Adrenal gland (tissue), 12 donors: ENCODE measurements around the gene LILRB2. TPM values are rescaled to one million over a fixed set of nuclear protein-coding genes. Genes with fewer than 3 reads are reported as not detected.
"Not testable (repeated sequence)": the region's sequence is repeated elsewhere in the genome, so short reads cannot be mapped to it uniquely, and the experiment has no call there.

Experiments used
- DNase-seq, 7 donors: peaks; one replicate each; pipeline ENCODE4 v3.0.0-alpha.2; 2019 to 2020
- H3K27ac ChIP-seq, 5 donors: fragments of 200-600 bp; sonication (generic) in 4 of 5; 1 replicate in 3 of 5; 2 replicates in 2 of 5; pipeline versions ENCODE4 v1.5.1 to v1.8.0; 2016 to 2020; ENCODE audit warnings: mild to moderate bottlenecking in 1 of 5
- H3K27me3 ChIP-seq: fragments of 200-600 bp; 2 replicates; pipeline ENCODE4 v1.8.0; 2021
- H3K36me3 ChIP-seq, 2 donors: fragments of 200-600 bp; replicated peaks in 1 of 2; 1 replicate in 1 of 2; 2 replicates in 1 of 2; pipeline versions ENCODE4 v1.5.1 to v1.8.0; 2018 to 2022
- H3K4me1 ChIP-seq, 2 donors: fragments of 200-600 bp; replicated peaks in 1 of 2; 1 replicate in 1 of 2; 2 replicates in 1 of 2; pipeline versions ENCODE4 v1.5.1 to v1.8.0; 2018 to 2021
- H3K4me3 ChIP-seq, 4 donors: fragments of 200-600 bp; sonication (generic) in 3 of 4; one replicate each; pipeline ENCODE4 v1.5.1; 2016 to 2018
- H3K9me3 ChIP-seq, 3 donors: fragments of 200-600 bp; sonication (generic) in 1 of 3; replicated peaks in 1 of 3; 1 replicate in 2 of 3; 2 replicates in 1 of 3; pipeline versions ENCODE4 v1.5.1 to v1.8.0; 2016 to 2021
- POLR2A ChIP-seq, 2 donors: fragments of 450-650 bp; IDR thresholded peaks; one replicate each; pipeline ENCODE4 v1.6.1; 2017; ENCODE audit warnings: antibody characterized with exemption in 2 of 2, mild to moderate bottlenecking in 2 of 2, moderate library complexity in 1 of 2
- WGBS, 4 donors: extraction: QIAGEN DNeasy Blood & Tissue Kit in 2 of 4; methylation state at CpG; one replicate each; pipeline versions ENCODE4 v1.1.5 to v1.1.7; 2013 to 2017; 5-methylcytosine and 5-hydroxymethylcytosine counted together
- intact Hi-C, 2 donors: fragments of 100-400 bp; cut with DNase I; formaldehyde crosslinking; loops; one replicate each; pipeline versions ENCODE4 v1.14.1 to v1.15.0; 2022 to 2023
- polyA plus RNA-seq, 3 donors: library from polyadenylated mRNA; stranded (reverse); fragments of 200-250 nt in 2 of 3; fragments of 350-450 nt in 1 of 3; fragmentation: Illumina TruSeq in 1 of 3; extraction: RNeasy Lipid Tissue Mini Kit (QIAGEN cat#74804) in 1 of 3; gene quantifications; one replicate each; pipeline ENCODE4 v1.2.3, GENCODE V29; 2013 to 2014
- total RNA-seq, 9 donors: library from RNA; depleted of rRNA in 4 of 9; stranded (reverse); fragments of >200 nt in 4 of 9; fragments of 120-200 nt in 1 of 9; fragmentation: NEBNext Ultra II Directional in 1 of 9; extraction: Animal tissue kit (Norgen Biotek cat#: 25700) in 1 of 9; gene quantifications; one replicate each; pipeline versions ENCODE4 v1.1.0 to v1.2.4, GENCODE V29; 2013 to 2023
- TF ChIP-seq, protein P1 (sequence below), 6 experiments: fragments of 450-650 bp in 4 of 6; fragments of 200-600 bp in 2 of 6; sonication (generic) in 1 of 6; IDR thresholded peaks; 1 replicate in 5 of 6; 2 replicates in 1 of 6; pipeline versions ENCODE4 v1.5.1 to v1.8.0; 2016 to 2021; ENCODE audit warnings: antibody characterized with exemption in 6 of 6, mild to moderate bottlenecking in 2 of 6, moderate library complexity in 1 of 6
- donor health status: healthy with polysubstance abuse.
- donor health status: Bipolar disorder and iron deficiency.
- donor health status: DM: yes; HTN: yes; CAD: no.
- donor health status: DM: no; HTN: no; CAD: no.
- donor health status: DM: no; HTN: no; CAD: no.
- donor health status: DM: yes; HTN: yes; CAD: no.

LILRB2 gene
- total and polyA plus RNA-seq, 12 donors = 0.50 to 16.5 (median 8.2) TPM

DNA sequence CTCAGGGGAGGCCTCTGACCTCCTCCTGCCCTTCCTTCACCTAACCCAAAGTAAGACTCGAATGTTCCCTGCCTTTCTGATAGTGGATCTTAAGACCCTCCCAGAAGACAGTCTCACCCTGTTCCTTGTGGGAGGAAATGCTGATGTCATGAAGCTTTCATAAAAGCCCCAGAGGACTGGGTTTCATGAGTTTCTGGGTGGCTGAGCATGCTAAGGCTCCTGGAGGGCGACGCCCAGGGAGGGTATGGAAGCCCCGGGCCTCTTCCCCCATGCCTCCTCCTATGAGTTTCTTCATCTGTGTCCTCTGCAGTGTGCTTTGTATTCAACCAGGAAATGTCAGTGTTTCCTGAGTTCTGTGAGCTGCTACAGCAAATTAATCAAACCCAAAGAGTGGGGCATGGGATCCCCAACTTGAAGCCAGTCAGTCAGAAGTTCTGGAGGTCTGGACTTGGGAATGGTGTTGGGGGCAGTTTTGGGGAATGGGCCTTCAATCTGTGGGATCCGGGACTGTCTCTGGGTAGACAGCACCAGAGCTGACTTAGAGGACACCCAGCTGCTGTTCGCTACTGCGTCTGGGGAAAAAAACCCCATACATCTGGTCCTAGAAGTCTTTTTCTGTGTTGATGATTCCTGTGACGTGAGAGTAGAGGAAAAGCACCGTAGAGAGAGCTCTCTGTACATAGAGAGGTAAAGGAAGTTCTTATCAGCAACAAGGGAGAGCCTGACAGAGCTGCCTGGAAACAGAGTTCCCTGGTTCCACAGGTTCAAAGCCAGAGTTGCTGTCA lies 2.0 kb upstream of the LILRB2 start:
- no peaks in the 10 kb centered on the region for H3K9me3 ChIP-seq
- no peaks in the 10 kb centered on the region for H3K36me3 ChIP-seq
- no peaks in the 10 kb centered on the region for H3K4me1 ChIP-seq
- H3K4me3 ChIP-seq = no peak overlapping the region
- WGBS, 4 donors = 34 to 65% (median 54%) methylated on average over 6 to 9 of the region's 9 CpGs
- intact Hi-C loops = no loop called here
- no peak overlapping the region for H3K27ac ChIP-seq
- DNase-seq = peak in 1 of 7 donors; percentile 7
- TF ChIP-seq, protein P1, sequence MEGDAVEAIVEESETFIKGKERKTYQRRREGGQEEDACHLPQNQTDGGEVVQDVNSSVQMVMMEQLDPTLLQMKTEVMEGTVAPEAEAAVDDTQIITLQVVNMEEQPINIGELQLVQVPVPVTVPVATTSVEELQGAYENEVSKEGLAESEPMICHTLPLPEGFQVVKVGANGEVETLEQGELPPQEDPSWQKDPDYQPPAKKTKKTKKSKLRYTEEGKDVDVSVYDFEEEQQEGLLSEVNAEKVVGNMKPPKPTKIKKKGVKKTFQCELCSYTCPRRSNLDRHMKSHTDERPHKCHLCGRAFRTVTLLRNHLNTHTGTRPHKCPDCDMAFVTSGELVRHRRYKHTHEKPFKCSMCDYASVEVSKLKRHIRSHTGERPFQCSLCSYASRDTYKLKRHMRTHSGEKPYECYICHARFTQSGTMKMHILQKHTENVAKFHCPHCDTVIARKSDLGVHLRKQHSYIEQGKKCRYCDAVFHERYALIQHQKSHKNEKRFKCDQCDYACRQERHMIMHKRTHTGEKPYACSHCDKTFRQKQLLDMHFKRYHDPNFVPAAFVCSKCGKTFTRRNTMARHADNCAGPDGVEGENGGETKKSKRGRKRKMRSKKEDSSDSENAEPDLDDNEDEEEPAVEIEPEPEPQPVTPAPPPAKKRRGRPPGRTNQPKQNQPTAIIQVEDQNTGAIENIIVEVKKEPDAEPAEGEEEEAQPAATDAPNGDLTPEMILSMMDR (IDR thresholded peaks at IDR 0.05) = no peak
- TF ChIP-seq POLR2A (IDR thresholded peaks at IDR 0.05) = no peak
- H3K27me3 ChIP-seq = peaks cover 7% of the 10 kb centered on the region

DNA sequence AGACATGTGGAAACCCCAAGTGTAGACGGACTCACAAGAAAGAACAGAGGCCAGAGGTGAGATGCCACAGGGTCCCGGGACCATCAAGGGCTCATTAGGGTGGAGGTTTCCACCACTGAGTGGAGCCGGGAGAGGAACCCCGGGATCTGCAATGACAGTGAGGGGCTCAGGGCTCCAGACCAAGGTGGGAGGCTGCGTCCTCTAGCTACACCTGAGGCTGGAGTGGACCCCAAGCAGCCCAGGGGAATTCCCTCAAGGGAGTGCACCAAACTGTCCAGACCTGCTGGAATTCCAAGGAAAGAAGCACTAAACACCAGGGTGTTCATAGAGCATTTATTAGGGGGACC lies 792 bp upstream of the LILRB2 start:
- 72 to 75% (median 73%) methylated on average over 3 to 5 of the region's 5 CpGs for WGBS, 4 donors
- H3K4me1 ChIP-seq, H3K9me3 ChIP-seq, intact Hi-C loops, H3K36me3 ChIP-seq, H3K27ac ChIP-seq, H3K4me3 ChIP-seq: not testable (repeated sequence)
- DNase-seq = peak in 1 of 7 donors; percentile 14
- H3K27me3 ChIP-seq = peaks cover 11% of the 10 kb centered on the region

DNA sequence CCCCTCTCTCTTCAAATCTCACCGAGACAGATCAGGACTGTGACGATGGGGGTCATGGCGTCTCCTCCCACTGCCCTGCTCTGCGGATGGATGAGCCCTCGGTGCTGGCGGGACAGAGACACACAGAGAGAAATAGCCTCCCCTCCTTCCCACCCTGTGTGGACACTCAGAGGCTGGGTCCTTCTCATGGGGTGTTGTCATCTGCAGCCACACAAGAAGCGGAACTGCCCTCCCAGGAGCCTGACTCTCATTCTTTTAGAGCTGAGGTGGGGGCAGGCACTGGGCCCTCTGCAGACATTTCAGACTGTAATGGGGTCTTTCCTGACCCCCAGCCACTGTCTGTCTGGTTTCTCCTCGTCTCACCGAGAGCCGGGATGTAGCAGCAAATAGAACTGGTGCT lies 469 bp downstream of the LILRB2 start:
- peak in 2 of 7 donors; percentile 35 to 59 for DNase-seq
- 47 to 59% (median 52%) methylated on average over 10 of the region's 10 CpGs for WGBS, 4 donors
- intact Hi-C loops, H3K36me3 ChIP-seq, H3K9me3 ChIP-seq, H3K4me1 ChIP-seq: not testable (repeated sequence)
- peak overlapping the region in 1 of 4 donors; percentile 39 for H3K4me3 ChIP-seq
- H3K27ac ChIP-seq = peak overlapping the region in 1 of 5 donors; percentile 81
- H3K27me3 ChIP-seq = peaks cover 11% of the 10 kb centered on the region

DNA sequence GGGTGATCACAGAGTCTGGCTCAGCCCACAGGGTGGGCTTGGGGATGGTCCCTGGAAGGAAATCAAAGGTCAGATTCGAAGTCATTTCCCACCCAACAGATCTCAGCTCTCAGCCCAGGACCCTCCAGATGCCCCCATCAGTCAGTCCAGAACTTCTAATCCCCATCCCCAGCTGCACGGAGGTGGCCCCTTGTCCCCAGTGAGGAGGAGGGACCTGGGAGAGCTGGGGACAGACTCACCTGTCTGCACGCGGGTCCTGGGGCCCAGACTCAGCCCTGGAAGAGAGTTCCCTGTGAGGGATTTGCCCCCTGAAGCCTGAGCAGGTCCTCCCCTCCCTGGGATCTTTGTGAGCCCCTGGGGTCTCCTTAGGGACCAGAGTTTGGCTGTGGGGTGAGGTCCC lies 885 bp downstream of the LILRB2 start:
- H3K4me1 ChIP-seq, H3K36me3 ChIP-seq, H3K9me3 ChIP-seq, intact Hi-C loops: not testable (repeated sequence)
- WGBS, 4 donors = 6 to 56% (median 38%) methylated on average over 4 of the region's 4 CpGs
- H3K27ac ChIP-seq = peak overlapping the region in 1 of 5 donors; percentile 81
- H3K4me3 ChIP-seq = peak overlapping the region in 1 of 4 donors; percentile 39
- peaks cover 11% of the 10 kb centered on the region for H3K27me3 ChIP-seq
- DNase-seq = peak in 1 of 7 donors; percentile 31

DNA sequence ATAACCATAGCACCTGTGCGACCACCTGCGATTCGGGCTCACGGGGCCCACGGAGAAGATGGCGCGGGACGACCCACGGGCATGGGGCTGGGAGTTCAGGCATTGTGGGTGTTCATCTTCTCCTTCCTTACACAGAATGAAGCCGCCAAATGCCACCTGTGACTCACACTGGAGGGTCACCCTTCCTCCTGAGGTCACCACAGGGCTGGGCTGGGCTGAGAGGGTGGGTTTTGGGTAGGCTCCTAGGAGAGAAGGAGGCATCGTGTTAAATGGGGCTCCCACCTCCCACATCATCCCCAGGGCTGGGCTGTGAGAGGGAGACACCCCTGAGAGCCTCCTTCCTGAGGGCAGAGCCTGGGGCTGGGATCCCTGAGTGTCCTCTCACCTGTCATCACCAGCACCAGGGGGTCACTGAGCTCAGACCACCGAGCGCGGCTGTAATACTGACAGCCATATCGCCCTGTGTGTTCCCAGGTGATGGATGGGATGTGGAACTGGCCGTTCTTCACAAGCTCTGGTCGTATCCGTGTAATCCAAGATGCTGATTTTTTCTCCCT lies 1.4 kb downstream of the LILRB2 start:
- TF ChIP-seq, protein P1 (IDR thresholded peaks at IDR 0.05) = no peak
- no peak for TF ChIP-seq POLR2A (IDR thresholded peaks at IDR 0.05)
- Histone ChIP-seq H3K4me3 (no peak overlapping the region), H3K27ac (no peak overlapping the region), H3K4me1 (no peaks in the 10 kb centered on the region), H3K9me3 (no peaks in the 10 kb centered on the region), H3K36me3 (no peaks in the 10 kb centered on the region), H3K27me3 (peaks cover 11% of the 10 kb centered on the region)
- peak in 1 of 7 donors; percentile 11 for DNase-seq
- WGBS, 4 donors = 58 to 66% (median 60%) methylated on average over 15 to 18 of the region's 18 CpGs
- intact Hi-C loops = no loop called here

DNA sequence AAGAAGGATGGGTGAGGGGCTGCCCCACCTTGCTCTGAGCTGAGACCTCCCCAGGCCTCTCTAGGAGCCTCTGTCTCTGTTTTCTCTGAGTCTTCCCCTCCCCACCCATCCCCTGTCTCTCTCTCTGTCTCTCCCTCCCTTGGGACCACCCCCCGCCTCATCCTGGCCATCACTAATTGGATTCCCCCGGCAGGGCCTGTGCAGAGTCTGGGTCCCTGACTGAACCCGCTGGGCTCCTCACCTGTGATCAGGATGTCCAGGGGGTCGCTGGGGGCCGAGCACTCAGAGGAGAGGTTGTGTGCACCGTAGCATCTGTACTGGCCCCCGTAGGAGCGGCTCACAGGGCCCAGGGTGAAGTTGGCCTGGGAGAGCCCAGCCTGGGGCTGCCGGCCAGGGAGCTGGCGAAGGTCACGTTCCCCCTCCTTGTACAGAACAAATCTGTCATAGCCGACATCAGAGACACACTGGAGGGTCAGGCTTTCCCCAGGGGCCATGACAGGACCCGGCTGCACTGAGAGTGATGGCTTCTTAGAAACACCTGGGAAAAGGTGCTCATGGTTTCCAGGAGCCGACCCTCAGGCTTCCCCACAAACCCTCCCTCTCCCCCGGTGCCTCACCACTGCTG lies 2.2 kb downstream of the LILRB2 start:
- H3K36me3 ChIP-seq, H3K9me3 ChIP-seq, intact Hi-C loops, H3K4me3 ChIP-seq, H3K27ac ChIP-seq, H3K4me1 ChIP-seq: not testable (repeated sequence)
- 32 to 58% (median 49%) methylated on average over 3 to 15 of the region's 15 CpGs for WGBS, 4 donors
- DNase-seq = peak in 1 of 7 donors; percentile 21
- H3K27me3 ChIP-seq = peaks cover 11% of the 10 kb centered on the region

DNA sequence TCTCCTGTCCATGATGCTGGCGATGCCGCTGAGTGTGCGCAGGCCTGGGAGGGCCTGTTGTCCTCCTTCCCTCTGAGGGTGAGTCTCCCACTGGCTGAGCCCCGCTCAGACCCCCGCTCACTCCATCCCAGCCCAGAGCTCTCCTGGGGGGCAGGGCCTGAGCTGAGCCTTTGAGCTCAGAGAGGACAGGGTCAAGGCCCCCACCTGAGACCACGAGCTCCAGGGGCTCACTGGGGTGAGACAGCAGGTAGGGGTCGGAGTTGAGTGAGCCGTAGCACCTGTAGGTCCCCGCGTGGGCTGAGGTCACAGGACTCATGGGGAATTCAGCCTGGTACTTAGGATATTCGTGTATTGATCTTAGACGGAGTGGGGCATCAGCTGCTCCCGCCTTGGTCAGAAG lies 2.9 kb downstream of the LILRB2 start:
- DNase-seq = peak in 1 of 7 donors; percentile 11

DNA sequence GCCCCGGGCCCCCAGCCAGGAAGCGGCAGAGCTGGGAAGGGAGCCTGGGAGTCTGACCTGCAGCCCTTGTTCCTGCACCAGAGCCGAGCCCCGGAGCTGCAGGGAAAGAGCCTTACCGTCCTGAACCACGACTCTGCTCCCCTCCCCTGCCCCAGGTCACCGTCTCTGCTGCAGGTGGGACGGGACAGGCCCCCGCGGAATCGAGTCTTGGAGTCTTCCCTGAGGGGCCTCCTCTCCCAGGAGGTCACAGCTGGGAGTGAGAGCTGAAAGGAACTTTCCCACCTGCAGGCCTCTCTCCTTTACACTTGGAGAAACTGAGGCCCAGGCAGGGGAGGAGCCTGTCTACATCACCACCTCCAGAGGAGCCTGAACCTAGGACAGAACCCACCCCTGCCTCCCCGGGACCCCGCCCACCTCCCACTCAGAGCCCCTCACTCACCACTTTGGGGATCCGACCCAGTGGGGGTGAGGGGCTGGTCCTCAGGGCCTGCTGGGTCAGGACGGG lies 3.7 kb downstream of the LILRB2 start:
- not testable (repeated sequence) for DNase-seq
- 68 to 69% methylated on average over 14 to 15 of the region's 15 CpGs; no CpG with 5 or more reads in 2 of the 4 donors for WGBS, 4 donors

More for the DNA sequence above, 2.9 kb downstream of the LILRB2 start:
- H3K27ac ChIP-seq, H3K36me3 ChIP-seq, H3K9me3 ChIP-seq, intact Hi-C loops, H3K4me3 ChIP-seq, H3K4me1 ChIP-seq: not testable (repeated sequence)
- WGBS, 4 donors = 77 to 89% (median 84%) methylated on average over 12 to 13 of the region's 13 CpGs
- H3K27me3 ChIP-seq = peaks cover 11% of the 10 kb centered on the region

More for the DNA sequence above, 3.7 kb downstream of the LILRB2 start:
- H3K4me3 ChIP-seq, intact Hi-C loops, H3K9me3 ChIP-seq, H3K27ac ChIP-seq, H3K36me3 ChIP-seq, H3K27me3 ChIP-seq, H3K4me1 ChIP-seq: not testable (repeated sequence)
